NCI-H524 (cell line): ENCODE data around the gene WIPF2.
A peak's percentile ranks its signal among the peaks of the same experiment; 100 is the strongest.

Source experiments
- DNase-seq, 2 experiments: peaks; one replicate each; lab custom pipeline; 2025; lab: John Stamatoyannopoulos, UW

The WIPF2 gene

DNA sequence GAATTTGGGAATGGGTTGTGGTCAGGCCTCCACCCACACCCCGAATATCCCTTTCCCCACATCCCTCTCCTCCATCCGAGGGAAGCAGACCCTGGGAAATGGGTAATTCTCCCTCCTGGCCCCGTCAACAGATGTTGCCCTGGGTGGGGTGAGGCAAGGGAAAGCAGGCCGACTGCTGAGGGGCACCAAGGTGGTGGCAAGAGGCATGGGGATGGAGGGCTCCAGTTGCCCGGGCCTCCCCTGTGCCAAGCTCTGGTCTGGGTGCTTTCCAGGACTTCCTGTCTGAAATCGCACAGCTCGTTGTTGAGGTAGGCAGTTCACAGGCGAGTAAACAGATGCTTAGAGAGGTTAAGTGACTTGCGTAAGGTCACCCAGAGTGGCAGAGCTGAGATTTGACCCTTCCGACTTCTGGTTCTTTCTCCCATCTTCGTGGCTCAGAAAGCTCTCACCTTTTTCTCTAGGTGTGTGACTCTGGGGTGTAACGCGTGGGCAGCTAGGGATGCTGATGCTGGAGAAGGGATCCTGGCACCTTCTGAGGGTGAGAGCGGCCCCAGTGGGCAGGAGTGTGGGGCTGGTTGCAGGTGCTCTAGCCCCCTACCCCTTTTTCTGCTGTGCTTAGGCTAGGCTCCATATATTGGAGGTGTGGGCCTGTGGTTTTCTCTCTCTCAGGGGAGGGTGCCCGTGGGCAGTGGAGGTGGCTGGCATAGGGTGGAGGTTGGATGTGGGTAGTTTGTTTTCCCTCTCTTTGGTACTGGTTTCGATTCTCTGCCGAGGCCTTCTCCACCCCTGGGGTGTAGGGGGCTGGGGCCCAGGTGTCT lies 107.1 kb downstream of the WIPF2 start:
- DNase-seq: no peak

DNA sequence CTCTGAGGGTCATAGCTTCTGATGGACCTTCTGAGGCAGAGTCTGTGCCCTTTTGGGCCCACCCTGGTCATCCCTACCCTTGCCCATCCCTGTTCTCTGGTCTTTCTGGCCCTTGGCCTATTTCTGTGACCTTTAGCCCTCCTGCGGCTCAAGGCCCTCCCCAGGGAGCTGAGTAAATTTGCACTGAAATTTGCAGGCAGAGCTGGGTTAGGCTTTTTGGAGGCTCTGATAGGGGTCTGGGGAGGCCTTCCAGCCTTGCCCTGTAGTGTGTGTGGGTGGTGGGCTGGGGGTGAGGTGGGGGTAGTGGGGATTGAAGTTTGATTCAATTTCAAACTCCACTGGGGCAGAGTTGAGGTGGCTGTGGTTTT lies 107.7 kb downstream of the WIPF2 start:
- DNase-seq: no peak

DNA sequence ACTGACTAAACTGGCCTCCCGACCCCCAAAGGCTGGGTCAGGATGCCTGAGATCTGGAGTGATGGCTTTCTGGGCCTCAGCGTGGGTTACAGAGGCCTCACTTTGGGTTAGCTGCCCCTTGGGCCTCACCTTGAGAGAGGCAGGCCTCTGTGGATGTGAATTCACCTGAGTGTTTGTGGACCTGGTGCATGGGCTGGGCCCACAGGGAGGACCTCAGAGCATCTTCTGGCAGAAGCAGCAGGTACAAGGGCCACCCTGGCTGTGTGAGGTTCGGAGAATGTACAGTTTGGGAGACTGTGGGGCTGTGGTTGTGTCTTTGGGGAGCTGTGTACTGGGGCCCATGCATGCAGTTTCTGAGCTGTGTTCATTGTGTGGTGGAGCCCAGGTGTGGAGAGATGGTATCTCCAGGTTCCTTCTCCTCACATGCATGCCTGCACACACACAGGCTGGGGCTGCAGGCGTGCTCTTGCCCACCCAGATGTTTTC lies 108.2 kb downstream of the WIPF2 start:
- no peak for DNase-seq

DNA sequence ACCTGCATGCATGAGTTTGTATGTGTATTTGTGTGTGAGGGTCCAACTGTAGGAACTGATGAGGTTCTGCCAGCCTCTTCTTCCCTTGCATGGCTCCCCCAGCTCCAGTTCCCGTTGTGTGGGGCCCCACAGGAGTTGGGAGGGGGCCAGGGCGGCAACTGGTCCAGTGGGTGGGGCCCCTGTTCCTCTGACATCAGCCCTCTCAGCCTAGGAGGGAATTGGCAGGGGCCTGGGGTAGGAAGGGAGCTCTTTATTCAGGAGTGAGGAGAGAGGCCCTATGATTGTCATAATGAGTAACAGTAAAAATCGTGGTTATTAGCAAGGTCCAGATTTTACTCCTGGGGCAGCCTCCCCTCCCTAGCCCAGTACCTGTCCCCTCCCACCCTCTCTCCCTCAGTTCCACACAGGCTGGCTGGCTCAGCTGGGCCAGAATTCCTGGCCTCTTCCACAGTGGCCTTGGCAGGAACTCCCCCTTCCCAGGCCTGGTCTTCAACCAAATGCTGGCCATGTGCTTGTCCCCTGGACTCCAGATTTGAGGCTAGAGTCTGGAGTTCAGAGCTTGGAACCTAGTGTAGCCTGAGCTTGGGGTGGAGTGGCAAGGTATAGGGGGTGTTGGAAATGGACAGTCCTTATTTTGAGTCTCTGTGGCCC lies 108.8 kb downstream of the WIPF2 start:
- DNase-seq: no peak

GRCh38 chr17:40328386-40328766 lies 109.3 kb downstream of the WIPF2 start:
- DNase-seq: no peak

DNA sequence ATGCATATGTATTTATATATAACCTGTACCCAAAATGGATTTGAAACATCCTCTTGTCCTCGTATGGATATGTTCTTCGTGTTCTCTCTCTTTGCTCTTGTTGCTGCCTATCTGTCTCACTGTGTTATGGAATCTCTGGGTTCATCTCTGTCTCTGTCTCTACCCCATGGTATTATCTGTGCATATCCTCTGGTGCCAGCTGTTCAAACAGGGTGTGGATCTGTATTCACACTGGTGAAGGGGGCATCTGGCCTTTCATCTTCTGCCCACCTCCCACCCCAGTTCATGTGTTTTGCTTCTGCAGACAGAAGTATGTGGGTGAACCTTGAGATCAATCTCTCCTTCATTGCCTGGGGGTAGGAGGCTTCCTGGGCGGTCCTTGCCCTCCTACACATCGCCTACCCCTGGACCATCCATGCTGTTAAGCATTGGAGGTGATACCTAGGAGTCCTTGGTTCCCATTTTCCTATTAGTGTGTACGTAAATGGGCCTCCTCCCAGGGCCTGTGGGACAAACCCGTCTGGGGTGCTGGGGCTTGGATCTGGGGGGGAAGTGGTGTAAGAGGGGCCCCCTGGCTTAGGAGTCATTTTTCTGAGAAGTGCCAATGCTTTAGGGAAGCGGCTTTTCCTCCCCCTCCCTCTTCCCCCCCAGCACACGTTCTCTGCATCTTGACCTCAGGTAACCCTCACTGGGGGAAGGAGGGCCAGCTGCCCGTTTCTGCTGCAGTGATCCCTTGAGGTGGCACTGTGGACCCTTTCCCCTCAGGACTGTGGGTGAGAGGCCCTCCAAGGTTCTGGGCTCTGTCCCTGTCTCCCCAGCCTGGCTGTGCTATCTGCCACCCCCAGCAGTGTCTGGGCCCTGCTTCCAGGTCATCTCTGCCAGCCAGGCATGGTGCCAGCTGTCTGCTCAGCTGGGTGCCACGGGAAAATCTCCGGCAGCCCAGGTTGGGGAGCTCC lies 111.0 kb downstream of the WIPF2 start:
- peak; percentile 61 to 84 for DNase-seq

- DNase-seq: no peak
Measured at GRCh38 chr17:40330850-40331470, 111.9 kb downstream of the WIPF2 start.

- no peak for DNase-seq
Measured at GRCh38 chr17:40331743-40332641, 112.9 kb downstream of the WIPF2 start.
